B cell (primary cell): ENCODE measurements around the gene TENM4. TPM values are rescaled to one million over a fixed set of nuclear protein-coding genes. Genes with fewer than 3 reads are reported as not detected.

Source experiments
- ATAC-seq: fragments of 200-7000 bp; cut with Tn5 transposase; one replicate; pipeline ENCODE4 v1.10.0; 2021; ENCODE audit warnings: low read depth, mild to moderate bottlenecking, moderate number of reproducible peaks, moderate library complexity
- CTCF ChIA-PET: fragments of 350-600 bp; sonication (Branson Sonifier 250); formaldehyde crosslinking; loops from one replicate; lab custom pipeline; 2021; ENCODE audit warnings: antibody characterized with exemption, inconsistent platforms; lab: Charles Lee
- POLR2A ChIA-PET: fragments of 350-600 bp; sonication (Branson Sonifier 250); formaldehyde crosslinking; loops from one replicate; lab custom pipeline; 2021; ENCODE audit warnings: antibody characterized with exemption; lab: Charles Lee
- DNase-seq: peaks from one replicate; pipeline ENCODE4 v3.0.0; 2013
- H2AFZ ChIP-seq: 2 replicates; pipeline ENCODE4 v1.6.1; 2012; ENCODE audit warnings: mild to moderate bottlenecking, low read depth, low read length; ENCODE audit not compliant: insufficient read depth, poor library complexity, severe bottlenecking
- H3K27ac ChIP-seq, 2 donors: 1 replicate in 1 of 2; 2 replicates in 1 of 2; pipeline ENCODE4 v1.5.1; 2012 to 2013; ENCODE audit warnings: low read length in 2 of 2, mild to moderate bottlenecking in 2 of 2, moderate library complexity in 1 of 2
- H3K27me3 ChIP-seq, 4 experiments: fragments of 200-600 bp in 1 of 4; sonication (generic) in 1 of 4; replicated peaks in 1 of 4; 1 replicate in 2 of 4; 2 replicates in 2 of 4; pipeline versions ENCODE4 v1.6.1 to v1.7.0; 2013 to 2016; ENCODE audit warnings: low read length in 3 of 4, mild to moderate bottlenecking in 2 of 4, mixed read lengths in 1 of 4, moderate library complexity in 1 of 4; ENCODE audit not compliant: insufficient read depth in 4 of 4, control insufficient read depth in 3 of 4; ENCODE audit errors: control extremely low read depth in 1 of 4
- H3K36me3 ChIP-seq, 2 experiments: replicated peaks in 1 of 2; 1 replicate in 1 of 2; 2 replicates in 1 of 2; pipeline versions ENCODE4 v1.6.1 to v1.7.1; 2013; ENCODE audit warnings: low read length in 1 of 2; ENCODE audit not compliant: insufficient read depth in 2 of 2, control insufficient read depth in 1 of 2; ENCODE audit errors: control extremely low read depth in 1 of 2, extremely low read depth in 1 of 2
- H3K4me1 ChIP-seq, 2 donors: fragments of 200-600 bp in 1 of 2; sonication (generic) in 1 of 2; 1 replicate in 1 of 2; 2 replicates in 1 of 2; pipeline versions ENCODE4 v1.5.1 to v1.6.1; 2013 to 2017; ENCODE audit warnings: low read length in 2 of 2; ENCODE audit not compliant: control insufficient read depth in 2 of 2, insufficient read depth in 2 of 2
- H3K4me2 ChIP-seq: replicated peaks from 2 replicates; pipeline ENCODE3; 2012; ENCODE audit warnings: mild to moderate bottlenecking, low read depth, low read length; ENCODE audit not compliant: poor library complexity, severe bottlenecking
- H3K4me3 ChIP-seq, 5 experiments: fragments of 200-600 bp in 1 of 5; sonication (generic) in 1 of 5; 1 replicate in 3 of 5; 2 replicates in 2 of 5; pipeline versions ENCODE4 v1.5.1 to v1.7.0; 2011 to 2016; ENCODE audit warnings: low read length in 4 of 5, mild to moderate bottlenecking in 4 of 5, low read depth in 2 of 5, control low read depth in 1 of 5, moderate library complexity in 1 of 5; ENCODE audit not compliant: insufficient read depth in 1 of 5; ENCODE audit errors: control extremely low read depth in 1 of 5, extremely low read depth in 1 of 5
- H3K79me2 ChIP-seq: fragments of 200-600 bp; sonication (generic); one replicate; pipeline ENCODE4 v1.6.0; 2016; ENCODE audit warnings: low read length; ENCODE audit not compliant: control insufficient read depth, insufficient read depth
- H3K9ac ChIP-seq: fragments of 200-600 bp; sonication (generic); 2 replicates; pipeline ENCODE4 v1.6.1; 2017; ENCODE audit warnings: mild to moderate bottlenecking, low read length, moderate library complexity
- H3K9me3 ChIP-seq, 3 donors: one replicate each; pipeline versions ENCODE4 v1.6.1 to v1.7.1; 2013; ENCODE audit warnings: low read length in 2 of 3; ENCODE audit not compliant: control insufficient read depth in 2 of 3, insufficient read depth in 1 of 3; ENCODE audit errors: control extremely low read depth in 1 of 3
- H4K20me1 ChIP-seq: 2 replicates; pipeline ENCODE4 v1.6.0; 2012; ENCODE audit warnings: mild to moderate bottlenecking, low read length; ENCODE audit not compliant: insufficient read depth, control insufficient read depth, poor library complexity, severe bottlenecking
- H3K27ac Mint-ChIP-seq: one replicate; pipeline ENCODE4 v1.8.0; 2021; ENCODE audit warnings: mixed read lengths
- H3K27me3 Mint-ChIP-seq: one replicate; pipeline ENCODE4 v1.8.0; 2021; ENCODE audit warnings: mixed read lengths
- H3K4me1 Mint-ChIP-seq: one replicate; pipeline ENCODE4 v1.8.0; 2021; ENCODE audit warnings: mixed read lengths
- H3K4me3 Mint-ChIP-seq: one replicate; pipeline ENCODE4 v1.8.0; 2021; ENCODE audit warnings: mixed read lengths
- H3K9me3 Mint-ChIP-seq: one replicate; pipeline ENCODE4 v1.8.0; 2022; ENCODE audit warnings: mixed read lengths; ENCODE audit not compliant: insufficient read depth
- EZH2 ChIP-seq: IDR thresholded peaks from 2 replicates; pipeline ENCODE4 v1.6.1; 2012; ENCODE audit warnings: borderline replicate concordance, low read depth, mild to moderate bottlenecking, moderate library complexity, low read length; ENCODE audit not compliant: insufficient read depth, poor library complexity, severe bottlenecking
- WGBS: methylation state at CpG from one replicate; pipeline ENCODE4 v1.1.5; 2013; ENCODE audit warnings: missing lambda C conversion rate; ENCODE audit not compliant: insufficient coverage; 5-methylcytosine and 5-hydroxymethylcytosine counted together
- intact Hi-C: fragments of 100-400 bp; cut with micrococcal nuclease; formaldehyde crosslinking; loops from one replicate; pipeline ENCODE4 v1.10.0; 2022
- polyA plus RNA-seq: library from polyadenylated mRNA; depleted of rRNA; stranded (reverse); fragments of >200 nt; gene quantifications from 2 replicates; pipeline ENCODE4 v1.2.3, GENCODE V29; 2012
- total RNA-seq, 2 donors: library from RNA; stranded (reverse); fragments of 120-200 nt in 1 of 2; gene quantifications; 1 replicate in 1 of 2; 2 replicates in 1 of 2; pipeline versions ENCODE4 v1.2.3 to v1.2.4, GENCODE V29; 2013 to 2022
- TF ChIP-seq, protein P1 (sequence below): fragments of 200-600 bp; IDR thresholded peaks from one replicate; pipeline ENCODE4 v1.8.0; 2022; ENCODE audit warnings: antibody characterized with exemption, mild to moderate bottlenecking

The TENM4 gene
- total and polyA plus RNA-seq, 2 donors (not counting 1 experiment from before 2014, with no cell fraction given) = 0.09 to 5.7 TPM

DNA sequence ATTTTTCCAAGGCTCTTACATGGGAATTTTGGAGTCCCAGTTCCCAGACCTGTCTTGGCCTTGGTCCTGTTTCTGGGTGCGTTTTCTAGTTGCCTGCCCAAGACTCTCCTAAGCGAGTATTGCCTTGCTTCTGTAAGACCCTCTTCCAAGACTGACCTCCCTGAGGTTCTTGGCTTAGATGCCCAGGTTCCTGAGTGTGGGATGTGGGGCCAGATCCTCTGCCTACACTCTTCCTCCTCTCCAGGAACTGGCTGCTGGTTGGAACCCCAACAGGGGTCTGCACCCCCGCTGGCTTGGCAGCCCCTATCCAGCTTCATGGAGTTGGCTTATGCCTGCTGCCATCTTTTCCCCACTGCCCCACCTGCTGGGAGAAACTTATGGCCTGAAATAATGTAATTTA lies 429.5 kb downstream of the TENM4 start:
- no peak for ATAC-seq
- no peaks in the 10 kb centered on the region for H3K27me3 ChIP-seq
- no peak overlapping the region for H3K4me3 ChIP-seq
- H3K27ac ChIP-seq = no peak overlapping the region
- no peak overlapping the region for H2AFZ ChIP-seq
- no peaks in the 10 kb centered on the region for H3K36me3 ChIP-seq
- no peaks in the 10 kb centered on the region for H3K4me1 ChIP-seq
- H4K20me1 ChIP-seq = no peaks in the 10 kb centered on the region
- Mint-ChIP-seq H3K27me3 (peaks cover 12% of the 10 kb centered on the region), H3K27ac (no peak overlapping the region), H3K4me1 (no peaks in the 10 kb centered on the region), H3K4me3 (no peak overlapping the region), H3K9me3 (no peaks in the 10 kb centered on the region)
- POLR2A ChIA-PET = no interaction called here
- H3K79me2 ChIP-seq = no peaks in the 10 kb centered on the region
- CTCF ChIA-PET = no interaction called here
- H3K9me3 ChIP-seq = peaks cover 0 to 9% (median 0%) of the 10 kb centered on the region in 3 donors
- intact Hi-C loops = no loop called here
- no peak overlapping the region for H3K9ac ChIP-seq
- TF ChIP-seq, protein P1, sequence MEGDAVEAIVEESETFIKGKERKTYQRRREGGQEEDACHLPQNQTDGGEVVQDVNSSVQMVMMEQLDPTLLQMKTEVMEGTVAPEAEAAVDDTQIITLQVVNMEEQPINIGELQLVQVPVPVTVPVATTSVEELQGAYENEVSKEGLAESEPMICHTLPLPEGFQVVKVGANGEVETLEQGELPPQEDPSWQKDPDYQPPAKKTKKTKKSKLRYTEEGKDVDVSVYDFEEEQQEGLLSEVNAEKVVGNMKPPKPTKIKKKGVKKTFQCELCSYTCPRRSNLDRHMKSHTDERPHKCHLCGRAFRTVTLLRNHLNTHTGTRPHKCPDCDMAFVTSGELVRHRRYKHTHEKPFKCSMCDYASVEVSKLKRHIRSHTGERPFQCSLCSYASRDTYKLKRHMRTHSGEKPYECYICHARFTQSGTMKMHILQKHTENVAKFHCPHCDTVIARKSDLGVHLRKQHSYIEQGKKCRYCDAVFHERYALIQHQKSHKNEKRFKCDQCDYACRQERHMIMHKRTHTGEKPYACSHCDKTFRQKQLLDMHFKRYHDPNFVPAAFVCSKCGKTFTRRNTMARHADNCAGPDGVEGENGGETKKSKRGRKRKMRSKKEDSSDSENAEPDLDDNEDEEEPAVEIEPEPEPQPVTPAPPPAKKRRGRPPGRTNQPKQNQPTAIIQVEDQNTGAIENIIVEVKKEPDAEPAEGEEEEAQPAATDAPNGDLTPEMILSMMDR = no peak
- TF ChIP-seq EZH2 = no peak
- DNase-seq = no peak
- WGBS = 94% methylated on average over 2 of the region's 3 CpGs
- H3K4me2 ChIP-seq = no peak overlapping the region

DNA sequence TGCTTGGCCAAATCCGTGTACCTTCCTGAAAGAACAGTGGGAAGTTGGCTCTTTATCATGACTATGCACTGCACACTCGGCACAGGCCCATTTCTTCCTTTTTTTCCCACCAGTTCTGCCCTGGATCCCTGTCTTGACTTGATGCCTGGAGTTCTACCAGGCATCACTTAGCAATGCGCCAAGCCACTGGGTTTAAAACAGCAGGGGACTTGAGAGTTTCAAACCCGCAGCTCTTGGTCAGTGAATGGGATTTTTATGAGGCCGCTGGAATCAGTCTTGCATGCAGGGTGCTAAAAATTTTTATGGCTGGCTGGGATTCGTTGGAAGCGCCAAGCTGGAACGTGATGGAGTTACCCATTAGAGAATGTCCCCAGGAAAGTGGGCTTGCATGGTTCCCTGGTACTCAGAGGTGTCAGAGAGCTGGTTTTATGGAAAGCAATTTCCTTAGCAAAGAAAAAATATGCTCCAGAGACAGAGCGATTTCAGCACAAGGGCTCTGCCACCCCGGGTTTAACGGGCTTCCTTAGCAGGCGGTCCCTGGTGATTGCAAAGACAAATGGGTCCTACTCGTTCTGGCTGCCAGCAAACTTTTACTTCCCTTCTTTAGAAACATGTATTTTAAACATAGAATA lies 432.9 kb downstream of the TENM4 start:
- POLR2A ChIA-PET = no interaction called here
- no peaks in the 10 kb centered on the region for H3K27me3 Mint-ChIP-seq
- H3K4me3 ChIP-seq = no peak overlapping the region
- no peak overlapping the region for H3K27ac Mint-ChIP-seq
- no peak overlapping the region for H3K9ac ChIP-seq
- ATAC-seq (no peak), DNase-seq (no peak)
- H3K4me1 ChIP-seq = no peaks in the 10 kb centered on the region
- WGBS = 68% methylated on average over 8 of the region's 13 CpGs
- H3K4me1 Mint-ChIP-seq = no peaks in the 10 kb centered on the region
- TF ChIP-seq EZH2 = no peak
- TF ChIP-seq, protein P1 = no peak
- no peak overlapping the region for H3K4me2 ChIP-seq
- H2AFZ ChIP-seq = no peak overlapping the region
- no peaks in the 10 kb centered on the region for H3K27me3 ChIP-seq
- no peak overlapping the region for H3K4me3 Mint-ChIP-seq
- no peak overlapping the region for H3K27ac ChIP-seq
- H3K9me3 ChIP-seq = peaks cover 0 to 9% (median 0%) of the 10 kb centered on the region in 3 donors
- intact Hi-C loops = no loop called here
- peaks cover 2% of the 10 kb centered on the region for H3K9me3 Mint-ChIP-seq
- H4K20me1 ChIP-seq = no peaks in the 10 kb centered on the region
- no peaks in the 10 kb centered on the region for H3K79me2 ChIP-seq
- CTCF ChIA-PET = no interaction called here
- no peaks in the 10 kb centered on the region for H3K36me3 ChIP-seq
